ENCODE measurements around the gene ASTN2.

The ASTN2 gene

DNA sequence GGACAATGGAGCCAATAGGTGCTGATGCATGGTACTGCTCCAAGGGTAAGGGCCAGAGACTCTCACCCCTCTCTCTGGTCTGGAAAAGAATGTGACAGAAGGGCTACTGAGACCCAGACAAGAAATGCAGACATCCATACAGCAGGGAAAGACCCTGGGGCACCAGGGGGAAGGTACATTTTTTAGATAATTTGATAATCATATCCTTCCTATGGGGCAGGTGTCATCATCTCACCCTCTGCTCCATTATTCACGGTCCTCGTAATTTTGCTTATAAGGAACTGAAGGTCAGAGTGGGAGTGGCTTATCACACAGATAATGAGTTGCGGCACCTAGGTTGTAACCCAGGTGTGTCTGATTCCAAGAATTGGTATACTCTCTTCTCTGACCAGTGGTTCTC lies 637.7 kb downstream of the ASTN2 start:
- TF ChIP-seq, protein P1, sequence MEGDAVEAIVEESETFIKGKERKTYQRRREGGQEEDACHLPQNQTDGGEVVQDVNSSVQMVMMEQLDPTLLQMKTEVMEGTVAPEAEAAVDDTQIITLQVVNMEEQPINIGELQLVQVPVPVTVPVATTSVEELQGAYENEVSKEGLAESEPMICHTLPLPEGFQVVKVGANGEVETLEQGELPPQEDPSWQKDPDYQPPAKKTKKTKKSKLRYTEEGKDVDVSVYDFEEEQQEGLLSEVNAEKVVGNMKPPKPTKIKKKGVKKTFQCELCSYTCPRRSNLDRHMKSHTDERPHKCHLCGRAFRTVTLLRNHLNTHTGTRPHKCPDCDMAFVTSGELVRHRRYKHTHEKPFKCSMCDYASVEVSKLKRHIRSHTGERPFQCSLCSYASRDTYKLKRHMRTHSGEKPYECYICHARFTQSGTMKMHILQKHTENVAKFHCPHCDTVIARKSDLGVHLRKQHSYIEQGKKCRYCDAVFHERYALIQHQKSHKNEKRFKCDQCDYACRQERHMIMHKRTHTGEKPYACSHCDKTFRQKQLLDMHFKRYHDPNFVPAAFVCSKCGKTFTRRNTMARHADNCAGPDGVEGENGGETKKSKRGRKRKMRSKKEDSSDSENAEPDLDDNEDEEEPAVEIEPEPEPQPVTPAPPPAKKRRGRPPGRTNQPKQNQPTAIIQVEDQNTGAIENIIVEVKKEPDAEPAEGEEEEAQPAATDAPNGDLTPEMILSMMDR (IDR thresholded peaks at IDR 0.05; ENCODE audit: insufficient read depth, missing control alignments): no peak
- DNase-seq (ENCODE audit: insufficient read length, low spot score) (no peak), FAIRE-seq (no peak)

DNA sequence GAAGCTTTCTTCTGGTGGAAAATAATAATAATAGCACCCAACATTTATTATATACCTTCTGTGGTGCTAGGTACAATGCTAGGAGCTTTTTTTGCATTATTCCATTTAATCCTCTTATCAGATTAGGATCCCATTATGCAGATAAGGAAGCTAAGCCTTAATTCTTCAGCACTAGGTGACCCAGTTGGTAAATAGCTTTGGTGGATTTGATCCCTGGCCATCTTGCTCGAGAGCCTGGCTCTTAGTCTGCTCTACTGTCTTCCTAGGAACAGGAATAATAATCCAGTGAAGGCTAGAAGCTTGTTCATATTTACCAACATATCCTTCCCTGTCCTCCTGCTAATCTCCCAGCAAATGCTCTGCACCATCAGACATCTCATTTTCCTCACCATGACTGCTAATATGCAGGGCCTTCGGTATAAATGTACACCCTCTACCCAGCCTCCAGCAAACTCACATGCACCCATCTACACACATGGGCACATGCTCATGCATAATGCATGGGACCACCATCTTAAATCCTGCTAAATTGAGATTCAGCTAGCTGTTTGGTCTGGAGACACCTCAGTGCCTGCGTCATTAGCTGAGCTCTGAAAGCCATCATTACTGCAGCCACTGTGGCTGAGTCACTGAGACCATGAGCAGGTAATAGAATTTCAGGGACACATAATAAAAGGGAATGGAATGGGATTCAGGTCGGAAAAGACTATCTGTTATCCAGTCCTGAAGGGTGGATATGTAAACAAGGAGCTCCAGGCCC lies 640.3 kb downstream of the ASTN2 start:
- TF ChIP-seq, protein P1 (IDR thresholded peaks at IDR 0.05; ENCODE audit: insufficient read depth, missing control alignments): no peak
- DNase-seq (ENCODE audit: insufficient read length, low spot score) (peak; percentile 29), FAIRE-seq (peak; percentile 97)

DNA sequence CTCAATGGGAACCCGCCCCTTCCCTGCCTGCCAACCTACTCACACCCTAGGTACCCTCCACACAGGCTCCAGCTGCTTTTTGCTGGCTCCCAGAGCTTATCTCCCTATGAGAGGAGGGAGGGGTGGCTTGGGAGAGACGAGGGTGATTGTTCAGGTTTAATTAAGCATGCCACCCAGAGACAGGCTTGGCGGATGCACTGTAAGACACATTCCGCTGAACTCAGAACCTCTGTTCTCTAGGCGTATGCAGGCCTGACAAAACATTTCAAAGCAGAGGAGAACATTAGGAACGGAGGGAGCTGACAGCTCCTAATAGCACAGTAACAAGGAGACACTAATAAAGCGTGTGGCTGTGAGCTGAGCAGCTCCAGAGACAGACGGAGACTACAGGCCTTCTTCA lies 647.6 kb downstream of the ASTN2 start:
- no peak for DNase-seq (ENCODE audit: insufficient read length, low spot score)
- no peak for FAIRE-seq
- TF ChIP-seq, protein P1 (IDR thresholded peaks at IDR 0.05; ENCODE audit: insufficient read depth, missing control alignments): no peak

DNA sequence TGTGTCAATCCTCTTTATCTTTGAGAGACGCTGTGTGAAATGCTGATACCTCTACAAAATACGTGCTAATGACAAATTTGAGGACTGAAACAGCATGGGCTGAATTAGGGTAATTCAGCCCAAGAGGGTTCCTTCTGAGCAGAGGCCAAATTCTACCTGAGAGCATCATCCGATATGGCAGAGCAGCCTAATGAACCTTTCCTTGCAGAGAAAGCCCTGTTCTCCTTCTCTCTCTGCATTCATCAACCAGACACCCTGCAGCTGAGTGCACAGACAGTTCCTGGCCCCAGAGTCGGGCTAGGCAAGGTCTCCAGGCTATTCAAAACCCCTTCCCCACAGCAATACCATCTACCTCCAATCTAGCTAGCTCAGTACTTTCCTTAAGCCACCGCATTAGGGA lies 649.8 kb downstream of the ASTN2 start:
- TF ChIP-seq, protein P1 (IDR thresholded peaks at IDR 0.05; ENCODE audit: insufficient read depth, missing control alignments): no peak
- FAIRE-seq (no peak), DNase-seq (ENCODE audit: insufficient read length, low spot score) (no peak)

DNA sequence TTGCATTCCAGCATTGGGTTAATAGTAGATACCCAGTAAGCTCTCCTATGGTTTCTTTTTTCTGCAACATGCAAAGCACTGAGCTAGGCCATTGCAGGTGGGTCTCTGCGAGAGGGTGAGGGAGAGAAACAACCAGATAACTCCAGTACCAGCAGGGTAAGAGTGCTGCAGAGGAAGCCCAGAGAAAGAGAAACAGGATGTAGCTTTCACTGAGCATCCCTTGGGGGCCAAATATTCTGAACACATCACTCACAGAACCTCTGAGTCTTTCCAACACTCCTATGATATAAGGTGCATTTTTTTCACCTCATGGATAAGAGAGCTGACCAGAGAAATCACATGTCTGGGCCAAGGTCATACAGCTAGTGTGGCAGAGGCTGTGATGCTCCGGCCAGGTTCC lies 651.1 kb downstream of the ASTN2 start:
- FAIRE-seq (no peak), DNase-seq (ENCODE audit: insufficient read length, low spot score) (no peak)

DNA sequence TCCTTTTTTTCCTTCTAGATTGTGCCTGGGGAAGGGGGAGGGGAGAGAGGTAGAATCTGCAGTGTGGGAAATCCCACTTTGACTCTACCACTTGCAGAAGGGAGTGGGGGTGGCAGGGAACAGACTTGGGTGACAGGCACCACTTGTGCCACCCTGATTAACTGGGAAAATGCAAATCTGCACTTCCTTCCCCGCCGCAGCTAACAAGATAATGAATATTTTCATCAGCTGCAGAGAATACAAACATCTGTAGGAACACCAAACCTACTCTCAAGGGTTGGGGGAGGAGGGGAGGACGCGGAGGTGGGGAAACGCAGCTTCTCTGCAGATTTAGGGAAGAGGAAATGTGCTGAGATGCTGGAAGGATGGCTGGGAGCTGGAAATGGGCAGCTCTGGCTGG lies 654.2 kb downstream of the ASTN2 start:
- TF ChIP-seq, protein P1 (IDR thresholded peaks at IDR 0.05; ENCODE audit: insufficient read depth, missing control alignments): no peak
- no peak for FAIRE-seq

More for the DNA sequence above, 651.1 kb downstream of the ASTN2 start:
- TF ChIP-seq, protein P1 (IDR thresholded peaks at IDR 0.05; ENCODE audit: insufficient read depth, missing control alignments): no peak

DNA sequence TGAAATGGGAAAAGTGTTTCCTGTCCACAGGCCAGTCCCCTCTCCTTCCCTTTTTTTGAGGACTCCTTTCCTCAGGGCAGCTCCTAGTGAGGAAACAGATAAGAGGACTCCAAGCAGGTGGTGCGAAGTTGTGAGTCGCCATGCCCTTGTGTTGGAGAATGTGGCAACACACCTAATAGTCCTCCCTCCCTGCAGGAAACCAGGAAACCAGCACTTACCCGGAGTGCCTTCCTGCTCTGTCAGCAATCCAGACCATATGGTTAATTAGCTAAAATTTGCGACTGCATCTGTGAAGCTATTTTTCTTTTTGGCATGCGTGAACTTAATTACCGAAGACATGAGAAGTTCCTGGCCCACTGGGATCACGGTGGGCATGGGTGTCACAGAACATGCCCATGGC lies 657.8 kb downstream of the ASTN2 start:
- no peak for DNase-seq (ENCODE audit: insufficient read length, low spot score)
- FAIRE-seq: no peak
- TF ChIP-seq, protein P1 (IDR thresholded peaks at IDR 0.05; ENCODE audit: insufficient read depth, missing control alignments): no peak

More for the DNA sequence above, 654.2 kb downstream of the ASTN2 start:
- DNase-seq (ENCODE audit: insufficient read length, low spot score): no peak
